Stimulated activated CD8-positive, alpha-beta memory T cell treated with anti-CD3 and anti-CD28 coated beads, Interleukin-12 subunit alpha, Interleukin-12 subunit beta, amount 100 ng/mL, for 24 hours (primary cell): ENCODE data around the gene C19orf33.
"Not testable (repeated sequence)": the region's sequence is repeated elsewhere in the genome, so short reads cannot be mapped to it uniquely, and the experiment has no call there.

Experiments used
- DNase-seq: peaks from one replicate; pipeline ENCODE4 v3.0.0-alpha.2; 2020; ENCODE audit errors: extremely low read depth

The C19orf33 gene

DNA sequence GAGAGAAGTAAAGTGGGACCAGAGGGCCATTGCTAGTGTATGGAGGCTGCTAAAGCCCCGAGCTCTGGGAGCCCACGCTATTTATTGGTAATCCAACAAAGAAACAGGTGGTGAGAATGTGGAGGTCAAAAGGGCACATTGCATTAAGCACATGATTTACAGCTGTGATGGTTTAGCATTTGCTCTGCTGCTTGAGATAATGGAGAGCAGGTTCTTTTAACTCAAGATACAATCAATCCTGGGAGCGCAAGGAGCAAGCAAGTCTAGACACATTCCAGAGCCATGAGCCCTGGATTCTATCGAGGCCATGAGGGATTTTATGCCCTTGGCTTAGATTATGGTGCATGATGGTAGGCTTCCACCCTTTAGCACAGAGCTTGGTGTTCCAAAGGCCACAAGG, 35.0 kb downstream of the C19orf33 start:
- not testable (repeated sequence) for DNase-seq

DNA sequence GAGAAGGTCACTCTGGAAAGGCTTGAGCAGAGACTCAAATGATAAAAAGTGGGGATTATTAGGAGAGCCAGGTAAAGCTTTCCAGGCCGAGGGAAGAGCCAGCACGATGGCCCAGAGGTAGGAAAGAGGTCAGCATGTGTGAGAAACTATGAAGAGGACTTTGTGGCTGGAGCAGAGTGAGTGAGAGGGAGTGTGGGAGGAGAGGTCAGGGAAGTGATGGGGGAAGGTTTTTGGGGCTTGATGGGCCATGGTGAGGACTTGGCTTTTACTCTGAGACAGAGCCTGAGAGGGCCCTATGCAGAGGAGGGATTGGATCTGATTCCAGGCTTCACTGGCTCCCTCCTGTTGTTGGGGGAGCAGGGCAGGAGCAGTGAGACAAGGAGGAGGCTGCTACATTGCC, 36.9 kb downstream of the C19orf33 start:
- DNase-seq: no peak

DNA sequence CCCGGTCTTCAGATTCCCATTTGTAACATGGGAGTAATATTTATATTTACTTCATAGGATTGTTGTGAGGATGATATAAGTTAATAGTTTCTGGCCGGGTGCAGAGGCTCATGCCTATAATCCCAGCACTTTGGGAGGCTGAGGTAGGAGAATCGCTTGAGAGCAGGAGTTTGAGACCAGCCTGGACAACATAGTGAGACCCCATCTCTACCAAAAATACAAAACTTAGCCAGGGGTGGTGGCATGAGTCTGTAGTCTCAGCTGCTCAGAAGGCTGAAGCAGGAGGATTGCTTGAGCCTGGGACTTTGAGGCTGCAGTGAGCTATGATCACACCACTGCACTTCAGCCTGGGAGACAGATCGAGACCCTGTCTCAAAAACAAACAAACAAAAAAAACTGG, 42.8 kb downstream of the C19orf33 start:
- DNase-seq: no peak

DNA sequence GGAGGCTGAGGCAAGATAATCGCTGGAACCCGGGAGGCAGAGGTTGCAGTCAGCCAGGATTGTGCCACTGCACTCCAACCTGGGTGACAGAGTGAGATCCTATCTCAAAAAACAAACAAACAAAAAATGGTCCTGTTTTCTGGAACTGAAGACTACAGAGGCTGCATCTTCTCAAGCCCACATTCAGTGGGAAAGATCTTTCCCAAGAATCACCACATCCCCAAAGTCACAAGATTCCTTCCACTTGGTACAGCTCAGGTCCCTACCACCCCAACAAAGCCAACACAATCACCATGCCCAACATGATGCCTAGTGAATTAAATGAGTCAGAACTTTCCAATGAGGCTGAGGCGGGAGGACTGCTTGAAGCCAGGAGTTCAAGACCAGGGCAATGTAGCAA, 46.8 kb downstream of the C19orf33 start:
- DNase-seq: no peak

DNA sequence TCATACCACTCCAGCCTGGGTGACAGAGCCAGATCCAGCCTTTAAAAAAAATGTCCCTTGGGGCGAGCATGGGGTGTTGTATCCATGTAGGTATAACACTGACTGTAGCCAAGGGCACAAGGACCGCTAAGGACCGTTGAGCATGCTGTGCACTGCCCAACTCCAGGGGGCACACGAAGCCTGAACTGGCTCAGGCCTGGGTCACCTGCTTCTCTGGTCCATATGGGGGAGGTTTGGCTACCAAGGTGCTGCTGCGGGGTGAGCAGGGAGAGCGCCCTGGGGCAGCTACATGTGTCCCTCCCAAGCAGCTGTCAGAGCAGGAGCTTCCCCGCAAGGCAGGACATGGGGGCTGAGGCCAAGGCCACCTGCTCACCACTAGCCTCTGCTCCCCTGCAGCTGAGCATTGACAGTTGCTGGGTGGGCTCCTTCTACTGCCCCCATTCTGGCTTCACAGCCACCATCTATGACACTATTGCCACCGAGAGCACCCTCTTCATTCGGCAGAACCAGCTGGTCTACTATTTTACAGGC, 47.9 kb downstream of the C19orf33 start:
- DNase-seq: no peak

DNA sequence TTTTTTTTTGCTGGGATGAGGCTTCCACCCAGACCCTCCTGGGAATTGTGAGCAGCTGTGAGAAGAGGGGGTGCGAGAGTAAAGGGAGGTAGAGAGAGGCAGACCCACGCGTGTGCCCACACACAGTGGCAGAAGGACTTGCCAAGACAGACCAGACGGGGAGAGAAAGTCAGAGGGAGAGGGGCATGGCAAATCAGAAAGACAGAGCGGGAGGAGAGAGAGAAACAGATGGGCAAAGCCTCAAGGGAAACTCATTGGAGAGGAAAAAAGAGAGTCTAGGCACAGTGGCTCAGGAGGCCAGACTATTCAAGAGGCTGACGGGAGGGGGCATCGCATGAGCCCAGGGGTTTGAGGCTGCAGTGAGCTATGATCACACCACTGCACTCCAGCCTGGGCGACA, 48.6 kb downstream of the C19orf33 start:
- no peak for DNase-seq
